Caki2 (cell line): ENCODE data around the gene BPIFA3. TPM values are rescaled to one million over a fixed set of nuclear protein-coding genes. Genes with fewer than 3 reads are reported as not detected.
A peak's percentile ranks its signal among the peaks of the same experiment; 100 is the strongest.

Source experiments
- DNase-seq: peaks from one replicate; pipeline ENCODE4 v3.0.0-alpha.2; 2015; ENCODE audit warnings: low read depth
- in situ Hi-C: cut with HindIII; loops from 2 replicates; pipeline ENCODE4 v1.10.0; 2016; ENCODE audit warnings: low sequenced_read_pairs, low pct_unique_long_range_greater_than_20kb, mixed read lengths
- total RNA-seq: library from RNA; depleted of rRNA; stranded (reverse); fragments of >200 nt; shearing (Covaris generic); gene quantifications from 2 replicates; pipeline ENCODE4 v1.2.3, GENCODE V29; 2014; ENCODE audit warnings: low replicate concordance

BPIFA3 gene
- total RNA-seq, 1 experiment from 2014 or later, result not detected

- no peak for DNase-seq
- in situ Hi-C loops, result no loop called here
Observed at GRCh38 chr20:33203444-33203843, 13.7 kb upstream of the BPIFA3 start.

- in situ Hi-C loops, result no loop called here
- DNase-seq, result peak; percentile 72
Observed at GRCh38 chr20:33209789-33210188, 7.4 kb upstream of the BPIFA3 start.

- DNase-seq, result no peak
- in situ Hi-C loops, result no loop called here
Observed at GRCh38 chr20:33210371-33210770, 6.8 kb upstream of the BPIFA3 start.

GRCh38 chr20:33211817-33212424, 5.2 kb upstream of the BPIFA3 start:
- peak; percentile 38 for DNase-seq
- in situ Hi-C loops, result no loop called here

GRCh38 chr20:33224399-33224798, 7.2 kb downstream of the BPIFA3 start:
- in situ Hi-C loops, result no loop called here
- DNase-seq, result no peak

- in situ Hi-C loops, result no loop called here
- DNase-seq, result no peak
Observed at GRCh38 chr20:33229843-33230242, 12.7 kb downstream of the BPIFA3 start.

GRCh38 chr20:33231237-33231636, 14.1 kb downstream of the BPIFA3 start:
- no peak for DNase-seq
- in situ Hi-C loops, result no loop called here

GRCh38 chr20:33232486-33233072, 15.4 kb downstream of the BPIFA3 start:
- in situ Hi-C loops, result no loop called here
- no peak for DNase-seq

- no peak for DNase-seq
- in situ Hi-C loops, result no loop called here
Observed at GRCh38 chr20:33233129-33233774, 16.1 kb downstream of the BPIFA3 start.

- DNase-seq, result no peak
- in situ Hi-C loops, result no loop called here
Observed at GRCh38 chr20:33234050-33234449, 16.9 kb downstream of the BPIFA3 start.

- in situ Hi-C loops, result no loop called here
- no peak for DNase-seq
Observed at GRCh38 chr20:33235696-33236095, 18.5 kb downstream of the BPIFA3 start, which contains the start of gene BPIFA1. BPIFA1 (plus strand) TSS chr20:33235996; CDS start chr20:33237712, 1,716 bp downstream.

- in situ Hi-C loops, result no loop called here
- DNase-seq, result no peak
Observed at GRCh38 chr20:33236351-33236750, 19.2 kb downstream of the BPIFA3 start.

GRCh38 chr20:33237989-33238388, 20.8 kb downstream of the BPIFA3 start:
- no peak for DNase-seq
- in situ Hi-C loops, result no loop called here

- no peak for DNase-seq
- in situ Hi-C loops, result no loop called here
Observed at GRCh38 chr20:33239418-33239817, 22.3 kb downstream of the BPIFA3 start.

GRCh38 chr20:33239979-33240736, 23.0 kb downstream of the BPIFA3 start:
- DNase-seq, result no peak
- in situ Hi-C loops, result no loop called here

GRCh38 chr20:33240923-33241322, 23.8 kb downstream of the BPIFA3 start:
- in situ Hi-C loops, result no loop called here
- no peak for DNase-seq

- DNase-seq, result no peak
- in situ Hi-C loops, result no loop called here
Observed at GRCh38 chr20:33242319-33243100, 25.4 kb downstream of the BPIFA3 start.

- DNase-seq, result no peak
- in situ Hi-C loops, result no loop called here
Observed at GRCh38 chr20:33246077-33246476, 28.9 kb downstream of the BPIFA3 start.
